ENCODE results near the gene RXFP3. TPM values are rescaled to one million over a fixed set of nuclear protein-coding genes. Genes with fewer than 3 reads are reported as not detected.

RXFP3 gene
- total and polyA plus RNA-seq, 2 of the 8 experiments (the other 6 are each of a cell fraction or from before 2014, with no cell fraction given): 0.15 TPM; not detected in 1

DNA sequence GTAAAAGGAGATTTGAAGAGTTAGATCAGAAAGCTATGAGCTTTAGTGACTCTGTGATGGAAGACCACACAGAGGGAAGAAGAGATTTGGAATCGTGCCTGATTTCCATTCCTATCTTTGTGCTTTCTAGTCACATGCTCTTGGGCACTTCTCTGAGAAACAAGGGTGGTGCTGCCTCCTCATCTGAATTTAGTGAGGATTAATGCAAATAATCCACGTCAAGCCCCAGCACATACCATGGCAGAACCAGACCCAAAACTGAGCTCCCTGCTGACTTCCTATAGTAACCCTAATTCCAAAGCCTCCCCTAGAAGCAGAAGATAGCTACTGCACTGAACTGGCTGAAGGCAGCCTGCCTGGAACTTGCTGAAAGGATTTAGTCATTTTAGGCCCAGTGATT is 30.6 kb downstream of the RXFP3 start:
- Histone ChIP-seq H3K9ac (replicated peaks in 1 of 4; ENCODE audit: extremely low read depth in 1 of 4, low read depth in 3 of 4, low read length in 3 of 4) (no peak overlapping the region), H3K56ac (replicated peaks; ENCODE audit: insufficient read length, low read depth, low read length) (no peak overlapping the region), H2BK20ac (ENCODE audit: low read length) (no peak overlapping the region), H2AK5ac (ENCODE audit: low read depth, low read length) (no peak overlapping the region), H2BK12ac (ENCODE audit: low read depth, low read length) (no peak overlapping the region), H3K4ac (replicated peaks; ENCODE audit: insufficient read length, low read depth, low read length) (no peak overlapping the region), H4K91ac (replicated peaks; ENCODE audit: insufficient read length, low read length) (no peak overlapping the region), H3K9me3 (ENCODE audit: insufficient read depth in 2 of 2, low read depth in 1 of 2, low read length in 1 of 2) (no peaks in the 10 kb centered on the region), H3K4me2 (ENCODE audit: insufficient read depth in 1 of 2, low read depth in 2 of 2, low read length in 2 of 2) (no peak overlapping the region), H2BK15ac (ENCODE audit: low read length) (no peak overlapping the region), H3K27ac (ENCODE audit: low read depth, low read length) (no peak overlapping the region), H4K20me1 (replicated peaks in 1 of 2; ENCODE audit: control insufficient read depth in 1 of 2, insufficient read depth in 2 of 2, low read length in 2 of 2) (no peaks in the 10 kb centered on the region), H3K36me3 (ENCODE audit: control insufficient read depth in 2 of 4, insufficient read depth in 4 of 4, low read length in 3 of 4) (no peaks in the 10 kb centered on the region), H2BK5ac (ENCODE audit: low read depth, low read length) (no peak overlapping the region), H2BK120ac (replicated peaks; ENCODE audit: low read depth, low read length) (no peak overlapping the region), H3K79me2 (ENCODE audit: control insufficient read depth in 1 of 2, insufficient read depth in 2 of 2, low read length in 2 of 2) (no peaks in the 10 kb centered on the region), H3K23ac (ENCODE audit: insufficient read length) (no peak overlapping the region), H3K4me3 (ENCODE audit: extremely low read depth in 1 of 4, insufficient read depth in 2 of 4, low read depth in 3 of 4, low read length in 4 of 4) (no peak overlapping the region), H3K14ac (ENCODE audit: insufficient read length) (no peak overlapping the region), H3K4me1 (replicated peaks in 1 of 4; ENCODE audit: control insufficient read depth in 3 of 4, insufficient read depth in 4 of 4, low read length in 3 of 4) (no peaks in the 10 kb centered on the region), H4K5ac (ENCODE audit: insufficient read length, low read depth, low read length) (no peak overlapping the region), H4K8ac (ENCODE audit: extremely low read depth, insufficient read depth, low read length) (no peak overlapping the region), H2AFZ (ENCODE audit: low read length) (no peak overlapping the region), H3K79me1 (ENCODE audit: low read depth, low read length) (no peaks in the 10 kb centered on the region), H3K23me2 (ENCODE audit: low read depth, low read length) (no peaks in the 10 kb centered on the region), H3K18ac (ENCODE audit: extremely low read depth, low read length) (no peak overlapping the region), H3K27me3 (replicated peaks in 1 of 4; ENCODE audit: control insufficient read depth in 3 of 4, extremely low read depth in 1 of 4, insufficient read depth in 3 of 4, low read length in 3 of 4) (no peaks in the 10 kb centered on the region)
- ChIA-PET POLR2A (ENCODE audit: partially characterized antibody) (no interaction called here), CTCF (ENCODE audit: partially characterized antibody) (interaction anchor here (0.5 to 2.9 kb wide), 7 partner anchors 12 to 329 kb away, joined by 3 to 10 read pairs (median 3); no protein-coding TSS in a partner anchor)
- FAIRE-seq (no peak), DNase-seq (ENCODE audit: low read depth in 1 of 2, low spot score in 2 of 2) (no peak)
- WGBS, 2 experiments (ENCODE audit: extremely low coverage in 1 of 2, insufficient coverage in 1 of 2, insufficient read length in 1 of 2, insufficient replicate concordance in 2 of 2, low coverage in 1 of 2, low lambda C conversion rate in 2 of 2, missing lambda C conversion rate in 1 of 2): 72% methylated on average over 2 of the region's 2 CpGs; no CpG with 5 or more reads in 1 of the 2 experiments
- TF ChIP-seq CTCF (IDR thresholded peaks at IDR 0.05; ENCODE audit: control extremely low read depth in 1 of 3, insufficient read depth in 1 of 3, low read depth in 1 of 3, low read length in 3 of 3) (no peak), SP2 (IDR thresholded peaks at IDR 0.05; ENCODE audit: low read length) (no peak), TCF12 (IDR thresholded peaks at IDR 0.05; ENCODE audit: low read depth, low read length) (no peak), ATF3 (IDR thresholded peaks at IDR 0.05; ENCODE audit: insufficient read depth, low read depth, low read length) (no peak), KDM1A (IDR thresholded peaks at IDR 0.05; ENCODE audit: borderline replicate concordance, low read length) (no peak)
- TF ChIP-seq, protein P1, sequence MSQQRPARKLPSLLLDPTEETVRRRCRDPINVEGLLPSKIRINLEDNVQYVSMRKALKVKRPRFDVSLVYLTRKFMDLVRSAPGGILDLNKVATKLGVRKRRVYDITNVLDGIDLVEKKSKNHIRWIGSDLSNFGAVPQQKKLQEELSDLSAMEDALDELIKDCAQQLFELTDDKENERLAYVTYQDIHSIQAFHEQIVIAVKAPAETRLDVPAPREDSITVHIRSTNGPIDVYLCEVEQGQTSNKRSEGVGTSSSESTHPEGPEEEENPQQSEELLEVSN (IDR thresholded peaks at IDR 0.05): no peak
